Endothelial cell of umbilical vein (primary cell): ENCODE data around the gene BTNL9.

Experiments
- CTCF ChIP-seq, 2 donors: IDR thresholded peaks; 1 replicate in 1 of 2; 2 replicates in 1 of 2; pipeline ENCODE4 v1.5.1; 2011; ENCODE audit warnings: low read length in 2 of 2, mild to moderate bottlenecking in 2 of 2, moderate library complexity in 2 of 2, control low read depth in 1 of 2, inconsistent platforms in 1 of 2, low read depth in 1 of 2; ENCODE audit not compliant: insufficient read depth in 1 of 2; ENCODE audit errors: extremely low read depth in 1 of 2
- EZH2 ChIP-seq: IDR thresholded peaks from 2 replicates; pipeline ENCODE4 v1.6.1; 2012; ENCODE audit warnings: borderline replicate concordance, low read depth, mild to moderate bottlenecking, moderate library complexity, low read length, inconsistent platforms; ENCODE audit not compliant: severe bottlenecking
- FOS ChIP-seq: IDR thresholded peaks from 2 replicates; pipeline ENCODE4 v1.6.1; 2011; ENCODE audit warnings: mild to moderate bottlenecking, low read length, moderate library complexity, borderline replicate concordance; ENCODE audit not compliant: insufficient read depth
- JUN ChIP-seq: IDR thresholded peaks from 2 replicates; pipeline ENCODE4 v1.6.1; 2011; ENCODE audit warnings: borderline replicate concordance, low read depth; ENCODE audit not compliant: insufficient read length, insufficient read depth
- MYC ChIP-seq: IDR thresholded peaks from one replicate; pipeline ENCODE4 v1.6.1; 2011; ENCODE audit warnings: mild to moderate bottlenecking, low read depth, low read length
- POLR2A ChIP-seq: IDR thresholded peaks from 2 replicates; pipeline ENCODE4 v1.6.1; 2012; ENCODE audit warnings: low read depth, mild to moderate bottlenecking, control low read depth, low read length
- POLR2AphosphoS5 ChIP-seq: IDR thresholded peaks from 2 replicates; pipeline ENCODE4 v1.6.1; 2012; ENCODE audit warnings: low read depth, mild to moderate bottlenecking, control low read depth, low read length, moderate library complexity; ENCODE audit not compliant: insufficient read depth

GRCh38 chr5:181031716-181032115 is 8.3 kb upstream of the BTNL9 start:
- TF ChIP-seq CTCF (IDR thresholded peaks at IDR 0.05; ENCODE audit: extremely low read depth in 1 of 2, insufficient read depth in 1 of 2, low read depth in 1 of 2, low read length in 2 of 2): no peak
- TF ChIP-seq JUN: no peak
- TF ChIP-seq POLR2AphosphoS5: no peak
- no peak for TF ChIP-seq EZH2
- TF ChIP-seq POLR2A: no peak
- no peak for TF ChIP-seq MYC
- TF ChIP-seq FOS: no peak
